Ovary (tissue), 9 donors: ENCODE data around the gene PPP4C. TPM values are rescaled to one million over a fixed set of nuclear protein-coding genes. Genes with fewer than 3 reads are reported as not detected.

Experiments used
- DNase-seq, 5 donors: peaks; one replicate each; pipeline ENCODE4 v3.0.0-alpha.2; 2019 to 2020
- H3K27ac ChIP-seq, 2 donors: fragments of 200-600 bp; one replicate each; pipeline versions ENCODE4 v1.5.1 to v1.8.0; 2019 to 2022
- H3K27me3 ChIP-seq: fragments of 200-600 bp; one replicate; pipeline ENCODE4 v1.8.0; 2022
- H3K36me3 ChIP-seq: fragments of 200-600 bp; sonication (generic); one replicate; pipeline ENCODE4 v1.5.1; 2019
- H3K4me1 ChIP-seq: one replicate; pipeline ENCODE4 v1.8.1; 2013; ENCODE audit warnings: mild to moderate bottlenecking, moderate library complexity; ENCODE audit not compliant: insufficient read depth
- H3K4me3 ChIP-seq: fragments of 200-600 bp; sonication (generic); one replicate; pipeline ENCODE4 v1.5.1; 2017
- H3K9me3 ChIP-seq, 2 donors: fragments of 200-600 bp in 1 of 2; sonication (generic) in 1 of 2; one replicate each; pipeline versions ENCODE4 v1.5.1 to v1.8.1; 2013 to 2019; ENCODE audit warnings: mild to moderate bottlenecking in 1 of 2, moderate library complexity in 1 of 2
- CTCF ChIP-seq, 3 donors: fragments of 450-650 bp in 2 of 3; fragments of 200-600 bp in 1 of 3; IDR thresholded peaks; one replicate each; pipeline versions ENCODE4 v1.5.1 to v1.8.0; 2016 to 2022; ENCODE audit warnings: antibody characterized with exemption in 3 of 3, mild to moderate bottlenecking in 1 of 3
- EP300 ChIP-seq: sonication (generic); formaldehyde crosslinking; IDR thresholded peaks from one replicate; pipeline ENCODE4 v1.6.1; 2017; ENCODE audit warnings: antibody characterized with exemption
- POLR2A ChIP-seq: fragments of 450-650 bp; IDR thresholded peaks from one replicate; pipeline ENCODE4 v1.6.1; 2017; ENCODE audit warnings: antibody characterized with exemption, mild to moderate bottlenecking, moderate library complexity
- WGBS, 3 donors: extraction: QIAGEN DNeasy Blood & Tissue Kit in 1 of 3; methylation state at CpG; one replicate each; pipeline versions ENCODE4 v1.1.5 to v1.1.7; 2013 to 2017; 5-methylcytosine and 5-hydroxymethylcytosine counted together
- intact Hi-C, 4 donors: fragments of 100-400 bp; cut with DNase I; formaldehyde crosslinking; loops; one replicate each; pipeline versions ENCODE4 v1.11.0 to v1.15.1; 2022 to 2023
- polyA plus RNA-seq, 2 donors: library from polyadenylated mRNA; stranded (reverse); fragments of 200-250 nt in 1 of 2; fragments of 350-450 nt in 1 of 2; fragmentation: Illumina TruSeq in 1 of 2; extraction: RNeasy Lipid Tissue Mini Kit (QIAGEN cat#74804) in 1 of 2; gene quantifications; one replicate each; pipeline ENCODE4 v1.2.3, GENCODE V29; 2013 to 2014
- total RNA-seq, 7 donors: library from RNA; depleted of rRNA in 2 of 7; stranded (reverse); fragments of >200 nt in 2 of 7; fragmentation: NEBNext Ultra II Directional in 3 of 7; extraction: Animal tissue kit (Norgen Biotek cat#: 25700) in 3 of 7; gene quantifications; one replicate each; pipeline versions ENCODE4 v1.1.0 to v1.2.4, GENCODE V29; 2016 to 2023
- donor health status: DM: no; HTN: no; CAD: no; lungs with moderate emphysema.
- donor health status: DM: no; HTN: no; CAD: no.
- donor health status: Bipolar disorder and iron deficiency.
- donor health status: DM: yes; HTN: yes; CAD: no.
- donor health status: DM: no; HTN: no; CAD: no.
- donor health status: DM: yes; HTN: yes; CAD: no.

Gene PPP4C
- total and polyA plus RNA-seq, 9 donors, result 13.7 to 58.8 (median 49.1) TPM

GRCh38 chr16:30078744-30079143, 3.0 kb downstream of the PPP4C start:
- intact Hi-C loops, result no loop called here
- TF ChIP-seq EP300, result no peak
- TF ChIP-seq CTCF (IDR thresholded peaks at IDR 0.05), result no peak
- no peak for TF ChIP-seq POLR2A
- Histone ChIP-seq H3K9me3 (no peaks in the 10 kb centered on the region), H3K27ac (no peak overlapping the region), H3K4me1 (peaks cover 5% of the 10 kb centered on the region), H3K27me3 (no peaks in the 10 kb centered on the region), H3K4me3 (no peak overlapping the region), H3K36me3 (no peaks in the 10 kb centered on the region)
- WGBS, 3 donors, result 70 to 84% (median 71%) methylated on average over 7 of the region's 7 CpGs
- DNase-seq, result no peak

- Histone ChIP-seq H3K27me3 (no peaks in the 10 kb centered on the region), H3K9me3 (no peaks in the 10 kb centered on the region), H3K4me1 (peaks cover 5% of the 10 kb centered on the region), H3K36me3 (no peaks in the 10 kb centered on the region), H3K4me3 (no peak overlapping the region), H3K27ac (no peak overlapping the region)
- DNase-seq, result no peak
- TF ChIP-seq CTCF (IDR thresholded peaks at IDR 0.05) (no peak), POLR2A (no peak)
- 83 to 88% (median 84%) methylated on average over 7 of the region's 7 CpGs for WGBS, 3 donors
- intact Hi-C loops, result no loop called here
These were observed 3.7 kb downstream of the PPP4C start for GRCh38 chr16:30079480-30079879.

GRCh38 chr16:30082545-30083090, 6.8 kb downstream of the PPP4C start:
- no peaks in the 10 kb centered on the region for H3K9me3 ChIP-seq
- DNase-seq, result no peak
- intact Hi-C loops, result loop anchor here in 1 of 4 donors (10.0 kb wide), 1 partner anchor 442 kb away; the partner anchor contains the start of gene ZNF768
- no peak for TF ChIP-seq CTCF (IDR thresholded peaks at IDR 0.05)
- no peak for TF ChIP-seq POLR2A
- no peak for TF ChIP-seq EP300
- H3K4me1 ChIP-seq, result no peaks in the 10 kb centered on the region
- H3K4me3 ChIP-seq, result no peak overlapping the region
- no peaks in the 10 kb centered on the region for H3K27me3 ChIP-seq
- no peaks in the 10 kb centered on the region for H3K36me3 ChIP-seq
- 82 to 87% (median 83%) methylated on average over 20 of the region's 20 CpGs for WGBS, 3 donors
- H3K27ac ChIP-seq, result no peak overlapping the region

GRCh38 chr16:30083216-30084055, 7.6 kb downstream of the PPP4C start:
- Histone ChIP-seq H3K4me1 (no peaks in the 10 kb centered on the region), H3K9me3 (no peaks in the 10 kb centered on the region), H3K27ac (no peak overlapping the region), H3K4me3 (no peak overlapping the region), H3K36me3 (no peaks in the 10 kb centered on the region), H3K27me3 (no peaks in the 10 kb centered on the region)
- DNase-seq, result no peak
- TF ChIP-seq POLR2A (no peak), EP300 (no peak), CTCF (IDR thresholded peaks at IDR 0.05) (no peak)
- WGBS, 3 donors, result 85 to 89% (median 85%) methylated on average over 21 to 24 of the region's 24 CpGs
- intact Hi-C loops, result loop anchor here in 1 of 4 donors (10.0 kb wide), 1 partner anchor 441 kb away; the partner anchor contains the start of gene ZNF768
